Keratinocyte (primary cell): ENCODE data around the gene ARAF. TPM values are rescaled to one million over a fixed set of nuclear protein-coding genes. Genes with fewer than 3 reads are reported as not detected.

Source experiments
- DNase-seq: peaks from one replicate; pipeline ENCODE4 v3.0.0-alpha.2; 2011; ENCODE audit warnings: low read depth, missing footprints, low spot score
- FAIRE-seq: peaks from 2 replicates; lab custom pipeline; 2011; peaks lifted over from hg19 to GRCh38; lab: Jason Lieb, UNC
- H2AFZ ChIP-seq: 2 replicates; pipeline ENCODE4 v1.6.0; 2012; ENCODE audit warnings: low read length, control low read depth, inconsistent platforms; ENCODE audit not compliant: control insufficient read depth
- H3K27ac ChIP-seq: 2 replicates; pipeline ENCODE4 v1.5.1; 2011; ENCODE audit warnings: low read length; ENCODE audit not compliant: control insufficient read depth, insufficient read depth
- H3K27me3 ChIP-seq: 3 replicates; pipeline ENCODE4 v1.6.0; 2011; ENCODE audit warnings: low read length; ENCODE audit not compliant: control insufficient read depth, insufficient read depth; ENCODE audit errors: extremely low read depth
- H3K36me3 ChIP-seq, 2 experiments: 2 replicates in 1 of 2; 3 replicates in 1 of 2; pipeline ENCODE4 v1.5.1; 2011; ENCODE audit warnings: low read length in 2 of 2, mild to moderate bottlenecking in 1 of 2; ENCODE audit not compliant: control insufficient read depth in 2 of 2, insufficient read depth in 2 of 2; ENCODE audit errors: extremely low read depth in 1 of 2
- H3K4me1 ChIP-seq: 3 replicates; pipeline ENCODE4 v1.5.1; 2011; ENCODE audit warnings: low read length; ENCODE audit not compliant: control insufficient read depth, insufficient read depth; ENCODE audit errors: extremely low read depth
- H3K4me2 ChIP-seq: 3 replicates; pipeline ENCODE4 v1.6.0; 2011; ENCODE audit warnings: low read depth, low read length; ENCODE audit not compliant: control insufficient read depth, insufficient read depth; ENCODE audit errors: extremely low read depth
- H3K4me3 ChIP-seq, 3 experiments: fragments of 200-600 bp in 1 of 3; sonication (generic) in 1 of 3; 2 replicates in 2 of 3; 3 replicates in 1 of 3; pipeline ENCODE4 v1.5.1; 2011 to 2016; ENCODE audit warnings: low read length in 3 of 3, mild to moderate bottlenecking in 3 of 3, control low read depth in 2 of 3, inconsistent platforms in 1 of 3, low read depth in 1 of 3, mixed read lengths in 1 of 3, mixed run types in 1 of 3, moderate library complexity in 1 of 3; ENCODE audit not compliant: control insufficient read depth in 2 of 3, insufficient read depth in 2 of 3; ENCODE audit errors: extremely low read depth in 1 of 3
- H3K79me2 ChIP-seq: 2 replicates; pipeline ENCODE4 v1.6.0; 2012; ENCODE audit warnings: low read length; ENCODE audit not compliant: control insufficient read depth, insufficient read depth
- H3K9ac ChIP-seq: 3 replicates; pipeline ENCODE4 v1.6.0; 2011; ENCODE audit warnings: low read length; ENCODE audit not compliant: control insufficient read depth, insufficient read depth; ENCODE audit errors: extremely low read depth
- H3K9me1 ChIP-seq: 3 replicates; pipeline ENCODE4 v1.6.0; 2011; ENCODE audit warnings: low read length; ENCODE audit not compliant: control insufficient read depth, insufficient read depth; ENCODE audit errors: extremely low read depth
- H3K9me3 ChIP-seq: 2 replicates; pipeline ENCODE4 v1.5.1; 2012; ENCODE audit warnings: low read depth, low read length; ENCODE audit not compliant: control insufficient read depth
- H4K20me1 ChIP-seq: 3 replicates; pipeline ENCODE4 v1.6.0; 2011; ENCODE audit warnings: low read length; ENCODE audit not compliant: control insufficient read depth, insufficient read depth; ENCODE audit errors: extremely low read depth
- EZH2 ChIP-seq: IDR thresholded peaks from one replicate; pipeline ENCODE4 v1.6.1; 2012; ENCODE audit warnings: inconsistent platforms, mild to moderate bottlenecking, low read length, moderate library complexity
- dilution Hi-C: fragments of 300-500 bp; cut with MboI; formaldehyde crosslinking; loops from one replicate; pipeline ENCODE4 v1.7.0; 2020; ENCODE audit warnings: low sequenced_read_pairs; ENCODE audit not compliant: extremely low pct_ligation_motif_present
- polyA plus RNA-seq, 5 experiments: library from polyadenylated mRNA; depleted of rRNA in 3 of 5; stranded (reverse) in 3 of 5; stranded (forward) in 1 of 5; unstranded in 1 of 5; fragments of >200 nt; gene quantifications; 1 replicate in 1 of 5; 2 replicates in 3 of 5; 3 replicates in 1 of 5; pipeline versions ENCODE4 v1.2.1 to v1.2.3, GENCODE V29; 2011 to 2012; ENCODE audit warnings: missing spikeins in 2 of 5, low read depth in 1 of 5, low replicate concordance in 1 of 5
- TF ChIP-seq, protein P1 (sequence below), 3 experiments: IDR thresholded peaks in 1 of 3; conservative IDR thresholded peaks in 1 of 3; optimal IDR thresholded peaks in 1 of 3; 2 replicates in 2 of 3; 3 replicates in 1 of 3; pipeline versions ENCODE3 to v1.5.1; 2011; ENCODE audit warnings: low read length in 3 of 3, mild to moderate bottlenecking in 3 of 3, moderate library complexity in 2 of 3, control low read depth in 1 of 3, inconsistent platforms in 1 of 3; ENCODE audit not compliant: insufficient read depth in 2 of 3; ENCODE audit errors: extremely low read depth in 1 of 3

ARAF gene
- polyA plus RNA-seq, 1 donor (not counting 4 experiments of a cell fraction or from before 2014, with no cell fraction given) = 21.3 TPM

DNA sequence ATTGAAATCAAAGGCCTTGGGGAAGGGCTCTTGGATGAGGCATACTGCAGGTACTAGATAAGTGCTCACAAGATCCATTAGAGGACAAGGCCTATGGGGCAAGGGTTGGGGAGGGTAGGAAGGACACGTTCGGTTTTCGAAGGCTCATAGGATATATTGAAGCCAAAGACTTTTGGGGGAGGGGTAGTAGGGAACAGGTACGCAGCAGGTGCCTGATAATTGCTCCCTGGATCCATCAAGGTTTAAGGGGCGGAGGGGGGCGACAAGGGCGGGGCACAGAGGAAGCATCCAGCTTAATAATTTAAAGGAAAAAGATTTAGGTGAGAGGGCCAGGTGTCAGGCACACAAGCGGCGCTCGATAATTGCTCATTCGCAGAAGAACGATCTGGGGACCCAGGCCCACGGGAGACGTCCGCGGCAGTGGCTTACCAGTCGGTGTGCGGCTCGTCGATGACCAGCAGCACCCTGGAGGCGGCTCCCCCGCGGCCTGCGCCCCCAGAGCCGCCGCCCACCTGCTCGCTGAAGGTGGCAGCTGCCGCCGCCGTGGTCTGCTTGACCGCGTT is 58.0 kb downstream of the ARAF start:
- Histone ChIP-seq H3K27ac (no peak overlapping the region), H3K4me3 (no peak overlapping the region), H3K9me1 (no peaks in the 10 kb centered on the region), H3K4me1 (no peaks in the 10 kb centered on the region), H3K27me3 (peaks cover 10% of the 10 kb centered on the region), H3K9me3 (no peaks in the 10 kb centered on the region), H3K4me2 (no peak overlapping the region), H3K9ac (no peak overlapping the region), H3K79me2 (no peaks in the 10 kb centered on the region), H3K36me3 (no peaks in the 10 kb centered on the region), H4K20me1 (no peaks in the 10 kb centered on the region), H2AFZ (no peak overlapping the region)
- FAIRE-seq (no peak), DNase-seq (no peak)
- TF ChIP-seq EZH2 = no peak
- TF ChIP-seq, protein P1, sequence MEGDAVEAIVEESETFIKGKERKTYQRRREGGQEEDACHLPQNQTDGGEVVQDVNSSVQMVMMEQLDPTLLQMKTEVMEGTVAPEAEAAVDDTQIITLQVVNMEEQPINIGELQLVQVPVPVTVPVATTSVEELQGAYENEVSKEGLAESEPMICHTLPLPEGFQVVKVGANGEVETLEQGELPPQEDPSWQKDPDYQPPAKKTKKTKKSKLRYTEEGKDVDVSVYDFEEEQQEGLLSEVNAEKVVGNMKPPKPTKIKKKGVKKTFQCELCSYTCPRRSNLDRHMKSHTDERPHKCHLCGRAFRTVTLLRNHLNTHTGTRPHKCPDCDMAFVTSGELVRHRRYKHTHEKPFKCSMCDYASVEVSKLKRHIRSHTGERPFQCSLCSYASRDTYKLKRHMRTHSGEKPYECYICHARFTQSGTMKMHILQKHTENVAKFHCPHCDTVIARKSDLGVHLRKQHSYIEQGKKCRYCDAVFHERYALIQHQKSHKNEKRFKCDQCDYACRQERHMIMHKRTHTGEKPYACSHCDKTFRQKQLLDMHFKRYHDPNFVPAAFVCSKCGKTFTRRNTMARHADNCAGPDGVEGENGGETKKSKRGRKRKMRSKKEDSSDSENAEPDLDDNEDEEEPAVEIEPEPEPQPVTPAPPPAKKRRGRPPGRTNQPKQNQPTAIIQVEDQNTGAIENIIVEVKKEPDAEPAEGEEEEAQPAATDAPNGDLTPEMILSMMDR (optimal IDR thresholded peaks at IDR 0.05 in 1 of 3, IDR thresholded peaks at IDR 0.05 in 1 of 3, conservative IDR thresholded peaks at IDR 0.05 in 1 of 3; ENCODE audit: extremely low read depth in 1 of 3, insufficient read depth in 2 of 3, low read length in 3 of 3) = no peak
- dilution Hi-C loops = no loop called here

DNA sequence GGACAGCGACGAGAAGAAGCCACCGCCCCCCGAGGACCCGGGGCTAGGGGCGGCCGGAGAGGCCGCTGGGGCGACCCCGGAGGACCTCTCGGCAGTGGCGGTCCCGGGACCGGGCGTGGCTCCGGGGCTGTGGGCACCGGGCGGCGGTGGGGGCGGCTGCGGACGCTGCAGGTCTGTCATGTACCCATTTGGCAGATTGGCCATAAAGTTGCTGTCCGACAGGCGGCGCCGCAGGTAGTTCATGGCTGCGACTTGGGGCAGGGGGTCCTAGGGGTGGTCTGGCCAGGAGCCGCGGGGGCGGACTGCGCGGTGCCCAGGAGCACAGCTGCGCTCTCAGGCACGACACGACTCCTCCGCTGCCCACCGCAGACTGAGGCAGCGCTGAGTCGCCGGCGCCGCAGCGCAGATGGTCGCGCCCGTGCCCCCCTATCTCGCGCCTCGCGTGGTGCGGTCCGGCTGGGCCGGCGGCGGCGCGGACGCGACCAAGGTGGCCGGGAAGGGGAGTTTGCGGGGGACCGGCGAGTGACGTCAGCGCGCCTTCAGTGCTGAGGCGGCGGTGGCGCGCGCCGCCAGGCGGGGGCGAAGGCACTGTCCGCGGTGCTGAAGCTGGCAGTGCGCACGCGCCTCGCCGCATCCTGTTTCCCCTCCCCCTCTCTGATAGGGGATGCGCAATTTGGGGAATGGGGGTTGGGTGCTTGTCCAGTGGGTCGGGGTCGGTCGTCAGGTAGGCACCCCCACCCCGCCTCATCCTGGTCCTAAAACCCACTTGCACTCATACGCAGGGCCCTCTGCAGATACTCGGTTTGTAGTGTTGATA is 58.7 kb downstream of the ARAF start, which contains the start of gene SYN1:
Gene SYN1 (minus strand): TSS at position 372 of the 817 bp plus-strand sequence. CDS start 129 bp downstream, at position 243.
- Histone ChIP-seq H3K9me3 (no peaks in the 10 kb centered on the region), H2AFZ (no peak within 1 kb of the TSS), H3K4me1 (no peaks in the 10 kb centered on the region), H3K27ac (no peak within 1 kb of the TSS), H3K4me2 (no peak within 1 kb of the TSS), H3K79me2 (no peaks in the 10 kb centered on the region), H3K9ac (no peak within 1 kb of the TSS), H3K4me3 (peak within 1 kb of the TSS in 2 of 3 experiments; percentile 15 to 22), H3K27me3 (peaks cover 10% of the 10 kb centered on the region), H3K9me1 (no peaks in the 10 kb centered on the region), H3K36me3 (no peaks in the 10 kb centered on the region), H4K20me1 (no peaks in the 10 kb centered on the region)
- no peak for DNase-seq
- no peak for FAIRE-seq
- TF ChIP-seq EZH2 = no peak
- TF ChIP-seq, protein P1 (optimal IDR thresholded peaks at IDR 0.05 in 1 of 3, IDR thresholded peaks at IDR 0.05 in 1 of 3, conservative IDR thresholded peaks at IDR 0.05 in 1 of 3; ENCODE audit: extremely low read depth in 1 of 3, insufficient read depth in 2 of 3, low read length in 3 of 3) = peak in 1 of 3 experiments; percentile 39
- dilution Hi-C loops = no loop called here
